Mucosa of stomach (tissue), 1 donor: ENCODE data around the gene SLCO2B1.

Source experiments
- H3K27me3 ChIP-seq: one replicate; pipeline ENCODE4 v1.7.0; 2013; ENCODE audit warnings: mild to moderate bottlenecking, low read length; ENCODE audit not compliant: control insufficient read depth, insufficient read depth
- H3K36me3 ChIP-seq: one replicate; pipeline ENCODE4 v1.7.0; 2013; ENCODE audit warnings: low read length; ENCODE audit not compliant: control insufficient read depth, insufficient read depth
- H3K4me1 ChIP-seq: one replicate; pipeline ENCODE4 v1.7.0; 2013; ENCODE audit warnings: mild to moderate bottlenecking, low read length; ENCODE audit not compliant: control insufficient read depth, insufficient read depth
- H3K4me3 ChIP-seq: one replicate; pipeline ENCODE4 v1.7.0; 2013; ENCODE audit warnings: low read length
- H3K9ac ChIP-seq: one replicate; pipeline ENCODE4 v1.7.0; 2013; ENCODE audit warnings: mild to moderate bottlenecking, low read length, moderate library complexity
- H3K9me3 ChIP-seq: one replicate; pipeline ENCODE4 v1.7.0; 2013; ENCODE audit warnings: mild to moderate bottlenecking, low read length, moderate library complexity; ENCODE audit not compliant: control insufficient read depth
- donor health status: Pancreatic carcinoma.

The SLCO2B1 gene

DNA sequence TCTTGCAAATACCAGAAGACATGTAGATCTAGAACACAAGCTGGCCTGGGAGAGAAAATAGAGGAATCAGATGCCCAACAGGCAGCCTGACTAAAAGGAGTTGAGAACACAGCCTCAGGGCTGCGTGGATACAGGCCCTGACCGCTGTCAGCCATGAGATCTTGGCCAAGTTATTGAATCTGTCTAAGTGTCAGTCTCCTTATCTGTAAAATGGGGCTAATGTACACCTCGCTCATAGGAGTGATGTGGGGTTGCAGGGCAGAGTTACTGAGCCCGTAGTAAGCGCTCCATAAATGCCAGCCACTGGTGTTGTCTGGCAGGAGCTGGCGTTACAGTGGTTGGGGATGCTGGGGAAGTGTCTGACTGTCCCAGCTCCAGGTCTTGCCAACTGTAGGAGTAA lies 51.3 kb downstream of the SLCO2B1 start:
- H3K27me3 ChIP-seq = no peaks in the 10 kb centered on the region
- no peaks in the 10 kb centered on the region for H3K9me3 ChIP-seq
- H3K4me1 ChIP-seq = no peaks in the 10 kb centered on the region
- no peaks in the 10 kb centered on the region for H3K36me3 ChIP-seq
- no peak overlapping the region for H3K9ac ChIP-seq
- no peak overlapping the region for H3K4me3 ChIP-seq

GRCh38 chr11:75203138-75203537 lies 52.2 kb downstream of the SLCO2B1 start:
- Histone ChIP-seq H3K4me3 (no peak overlapping the region), H3K4me1 (no peaks in the 10 kb centered on the region), H3K36me3 (no peaks in the 10 kb centered on the region), H3K9me3 (no peaks in the 10 kb centered on the region), H3K27me3 (no peaks in the 10 kb centered on the region), H3K9ac (no peak overlapping the region)

DNA sequence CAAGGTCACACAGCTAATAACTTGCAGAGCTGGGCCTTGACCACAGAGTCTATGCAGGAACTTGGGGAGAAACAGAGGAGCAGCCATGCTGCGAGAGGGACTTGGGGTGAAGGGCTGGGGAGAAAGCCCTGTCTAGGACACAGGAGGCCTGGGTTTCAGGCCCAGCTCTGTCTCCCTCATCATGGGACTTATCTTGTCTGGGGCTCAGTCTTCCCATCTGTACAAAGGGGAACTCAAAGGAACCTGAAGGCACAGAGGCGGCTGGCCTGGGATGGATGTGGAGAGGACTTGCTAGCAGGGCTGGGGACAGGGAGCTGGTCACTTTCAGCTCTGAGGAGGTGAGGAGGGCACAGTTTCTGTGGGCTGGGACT lies 52.7 kb downstream of the SLCO2B1 start:
- no peaks in the 10 kb centered on the region for H3K27me3 ChIP-seq
- H3K9ac ChIP-seq = no peak overlapping the region
- H3K4me1 ChIP-seq = no peaks in the 10 kb centered on the region
- no peak overlapping the region for H3K4me3 ChIP-seq
- no peaks in the 10 kb centered on the region for H3K36me3 ChIP-seq
- no peaks in the 10 kb centered on the region for H3K9me3 ChIP-seq

- H3K9me3 ChIP-seq = no peaks in the 10 kb centered on the region
- no peaks in the 10 kb centered on the region for H3K27me3 ChIP-seq
- H3K9ac ChIP-seq = no peak overlapping the region
- no peaks in the 10 kb centered on the region for H3K4me1 ChIP-seq
- H3K4me3 ChIP-seq = no peak overlapping the region
- H3K36me3 ChIP-seq = no peaks in the 10 kb centered on the region
Measured at GRCh38 chr11:75204012-75204674, 53.2 kb downstream of the SLCO2B1 start.

DNA sequence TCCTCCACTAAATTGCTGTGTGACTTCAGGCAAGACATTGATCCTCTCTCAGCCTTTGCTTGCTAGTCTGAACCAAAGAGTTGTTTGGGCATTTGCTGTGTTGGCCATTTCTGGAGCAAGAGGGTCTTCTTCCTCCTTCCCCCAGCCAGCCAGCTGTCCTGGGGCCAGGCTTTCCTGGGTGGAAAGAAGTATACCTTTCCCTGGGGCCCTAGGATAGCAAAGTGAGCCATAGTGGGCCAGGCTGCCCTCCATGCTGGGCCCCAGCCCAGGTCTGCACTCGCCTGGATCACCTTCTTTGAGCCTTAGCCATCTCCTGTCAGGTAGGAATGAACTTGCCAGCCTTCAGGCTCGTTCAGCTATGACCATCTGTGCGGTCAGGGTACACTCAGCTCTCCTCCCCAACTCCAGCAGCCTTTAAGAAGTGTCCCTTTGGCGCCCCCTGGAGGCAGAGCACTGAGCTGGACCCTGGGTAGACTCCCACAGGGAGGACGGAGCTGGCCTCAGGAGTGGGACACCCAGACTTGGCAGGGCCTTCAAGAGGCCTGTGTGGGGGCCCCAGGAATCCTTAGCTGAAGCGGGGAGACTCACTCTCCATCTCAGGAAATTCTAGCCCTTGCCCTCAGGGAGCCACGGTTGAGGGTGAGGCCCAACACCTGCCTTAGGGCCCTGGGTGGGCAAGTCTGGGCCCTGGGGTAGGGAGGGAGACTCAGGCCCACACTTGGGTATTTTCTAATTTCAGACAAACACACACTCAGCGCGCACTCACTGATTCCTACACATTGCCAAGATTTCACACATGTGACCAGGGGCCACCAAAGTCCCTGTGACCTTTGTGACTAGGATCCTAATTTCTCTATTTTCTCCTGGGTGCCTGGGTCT lies 54.0 kb downstream of the SLCO2B1 start:
- Histone ChIP-seq H3K9me3 (no peaks in the 10 kb centered on the region), H3K4me3 (no peak overlapping the region), H3K4me1 (no peaks in the 10 kb centered on the region), H3K9ac (no peak overlapping the region), H3K27me3 (no peaks in the 10 kb centered on the region), H3K36me3 (no peaks in the 10 kb centered on the region)

DNA sequence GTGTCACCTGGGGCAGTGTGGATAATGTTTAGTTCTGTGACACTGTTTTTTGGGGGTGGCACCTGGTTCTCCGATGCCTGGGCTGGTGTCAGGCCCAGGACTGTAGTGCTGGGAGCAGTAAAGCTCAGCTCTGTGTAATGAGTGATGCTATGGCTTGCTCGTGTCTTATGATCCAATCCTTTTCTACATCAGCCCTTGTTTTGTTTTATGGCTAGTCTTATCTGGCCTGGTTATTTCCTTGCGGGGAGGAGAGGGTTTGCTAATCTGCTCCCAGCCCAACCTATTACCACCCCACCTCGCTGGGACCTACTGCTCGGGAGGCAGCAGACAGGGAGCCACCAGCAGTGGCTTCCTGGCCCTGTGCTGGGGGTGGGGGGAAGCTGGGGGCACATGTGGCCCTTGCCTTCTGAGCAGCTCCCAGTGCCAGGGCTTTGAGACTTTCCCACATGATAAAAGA lies 54.7 kb downstream of the SLCO2B1 start:
- H3K9me3 ChIP-seq = no peaks in the 10 kb centered on the region
- no peak overlapping the region for H3K4me3 ChIP-seq
- no peak overlapping the region for H3K9ac ChIP-seq
- H3K4me1 ChIP-seq = no peaks in the 10 kb centered on the region
- no peaks in the 10 kb centered on the region for H3K36me3 ChIP-seq
- no peaks in the 10 kb centered on the region for H3K27me3 ChIP-seq

- Histone ChIP-seq H3K36me3 (no peaks in the 10 kb centered on the region), H3K4me3 (no peak overlapping the region), H3K27me3 (no peaks in the 10 kb centered on the region), H3K4me1 (no peaks in the 10 kb centered on the region), H3K9me3 (no peaks in the 10 kb centered on the region), H3K9ac (no peak overlapping the region)
Measured at GRCh38 chr11:75208446-75208845, 57.5 kb downstream of the SLCO2B1 start.

DNA sequence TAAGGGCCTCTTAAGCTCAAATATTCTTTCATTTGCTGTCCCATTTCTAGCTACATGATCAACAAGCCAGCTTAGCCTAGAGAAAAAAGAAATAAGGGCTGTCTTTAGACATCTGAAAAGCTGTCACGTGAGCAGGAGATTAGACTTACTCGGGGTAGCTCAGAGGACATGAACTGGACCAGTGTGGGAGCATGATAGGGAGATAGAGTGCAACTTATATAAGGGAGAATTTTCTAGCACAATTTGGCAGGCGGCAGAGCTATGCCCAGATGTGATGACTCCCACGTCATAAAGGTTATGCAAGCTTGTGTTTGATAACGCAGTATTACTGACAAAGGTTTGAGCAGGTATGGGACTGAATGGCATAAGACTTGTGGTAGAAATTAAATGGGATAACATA lies 61.5 kb downstream of the SLCO2B1 start:
- no peak overlapping the region for H3K9ac ChIP-seq
- no peaks in the 10 kb centered on the region for H3K4me1 ChIP-seq
- no peaks in the 10 kb centered on the region for H3K36me3 ChIP-seq
- H3K4me3 ChIP-seq = no peak overlapping the region
- no peaks in the 10 kb centered on the region for H3K27me3 ChIP-seq
- no peaks in the 10 kb centered on the region for H3K9me3 ChIP-seq

DNA sequence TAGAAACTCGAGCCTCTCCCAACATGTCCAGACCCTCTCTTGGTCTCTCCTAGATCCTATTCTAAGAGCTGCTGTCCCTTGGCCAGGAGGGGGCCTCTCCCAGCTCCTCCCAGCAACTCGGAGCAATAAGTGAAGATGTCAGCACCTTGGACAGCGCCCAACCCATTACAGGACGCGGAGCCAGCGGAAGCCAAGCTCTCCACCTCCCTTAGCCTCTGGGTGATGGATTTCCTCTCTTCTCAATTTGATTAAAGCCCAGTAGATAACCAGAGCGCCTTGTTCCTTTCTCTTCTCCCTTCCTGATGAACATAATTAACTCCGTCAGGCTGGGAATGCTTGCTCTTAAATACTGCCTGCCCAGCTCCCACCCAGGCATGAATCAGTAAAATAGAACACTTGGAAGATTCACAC lies 63.5 kb downstream of the SLCO2B1 start:
- no peak overlapping the region for H3K9ac ChIP-seq
- H3K4me3 ChIP-seq = no peak overlapping the region
- no peaks in the 10 kb centered on the region for H3K36me3 ChIP-seq
- H3K9me3 ChIP-seq = no peaks in the 10 kb centered on the region
- H3K4me1 ChIP-seq = no peaks in the 10 kb centered on the region
- H3K27me3 ChIP-seq = no peaks in the 10 kb centered on the region

DNA sequence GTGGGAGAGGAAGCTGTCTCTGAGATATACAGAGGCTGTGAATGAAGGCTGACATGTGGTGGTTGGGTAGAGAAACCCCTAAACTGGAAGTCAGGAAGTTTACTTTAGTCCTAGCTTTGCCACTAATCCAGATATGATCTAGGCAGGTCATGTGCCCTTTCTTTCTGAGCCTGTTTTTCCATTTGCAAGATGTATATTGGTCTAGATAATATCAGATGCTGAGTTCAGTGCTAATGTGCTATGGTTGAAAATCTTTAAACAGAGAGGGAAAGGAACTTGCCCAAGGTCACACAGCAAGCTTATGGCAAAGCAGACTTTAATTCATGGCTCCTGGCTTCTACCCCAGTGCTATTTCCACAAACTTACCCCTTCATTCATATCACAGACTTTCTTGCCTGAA lies 63.9 kb downstream of the SLCO2B1 start:
- H3K4me3 ChIP-seq = no peak overlapping the region

GRCh38 chr11:75219869-75220268 lies 69.0 kb downstream of the SLCO2B1 start:
- no peak overlapping the region for H3K9ac ChIP-seq
- no peak overlapping the region for H3K4me3 ChIP-seq
- H3K4me1 ChIP-seq = no peaks in the 10 kb centered on the region
- no peaks in the 10 kb centered on the region for H3K36me3 ChIP-seq
- no peaks in the 10 kb centered on the region for H3K27me3 ChIP-seq
- H3K9me3 ChIP-seq = no peaks in the 10 kb centered on the region

More for the DNA sequence above, 63.9 kb downstream of the SLCO2B1 start:
- Histone ChIP-seq H3K4me1 (no peaks in the 10 kb centered on the region), H3K9me3 (no peaks in the 10 kb centered on the region), H3K27me3 (no peaks in the 10 kb centered on the region), H3K36me3 (no peaks in the 10 kb centered on the region), H3K9ac (no peak overlapping the region)

DNA sequence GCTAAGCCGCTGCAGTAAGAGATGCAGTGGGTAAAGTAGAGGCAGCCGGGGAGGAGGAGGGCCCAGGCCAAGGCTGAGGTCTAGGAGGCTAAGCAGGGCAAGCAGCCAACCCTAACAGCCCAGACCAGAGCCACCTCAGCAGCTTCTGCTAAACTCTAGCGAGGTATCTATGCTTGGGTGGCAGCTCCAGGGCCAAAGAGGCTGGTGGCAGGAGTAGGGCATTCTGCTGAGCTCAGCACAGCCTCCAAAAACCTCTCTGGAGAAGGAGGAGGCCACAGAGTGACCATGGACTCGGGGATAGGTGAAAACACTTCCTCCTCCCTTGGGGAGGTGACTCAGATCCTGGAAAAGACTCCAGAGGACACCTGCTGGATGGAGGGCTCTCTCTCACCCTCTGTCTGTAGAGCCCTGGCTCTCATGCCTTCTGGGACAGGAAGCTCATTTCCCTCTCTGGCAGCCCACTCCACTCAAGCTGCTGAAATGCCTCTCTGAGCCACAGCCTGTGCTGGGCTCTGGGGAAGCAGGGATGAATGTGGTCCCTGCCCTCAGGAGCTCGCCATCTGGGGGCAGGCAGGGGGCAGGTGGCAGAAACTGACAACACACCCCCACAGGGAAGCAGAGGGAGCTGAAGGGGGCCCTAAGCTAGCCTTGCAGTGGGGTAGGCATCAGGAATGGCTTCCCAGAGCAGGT lies 73.2 kb downstream of the SLCO2B1 start:
- Histone ChIP-seq H3K36me3 (no peaks in the 10 kb centered on the region), H3K4me1 (no peaks in the 10 kb centered on the region), H3K9ac (no peak overlapping the region), H3K9me3 (no peaks in the 10 kb centered on the region), H3K4me3 (no peak overlapping the region), H3K27me3 (no peaks in the 10 kb centered on the region)
